PC-3 (cell line): Measurements from ENCODE around the gene FKBP11.

Experiments
- CTCF ChIP-seq: fragments of 300-600 bp; sonication (generic); conservative IDR thresholded peaks from 2 replicates; pipeline ENCODE4 v1.5.1; 2017; ENCODE audit warnings: antibody characterized with exemption, low read depth, mild to moderate bottlenecking, low read length
- EZH2 ChIP-seq: fragments of 300-600 bp; sonication (generic); IDR thresholded peaks from one replicate; pipeline ENCODE4 v1.6.1; 2017; ENCODE audit warnings: antibody characterized with exemption, mild to moderate bottlenecking, low read length; ENCODE audit not compliant: unreplicated experiment

GRCh38 chr12:48973531-48973930 lies 48.2 kb upstream of the FKBP11 start:
- no peak for TF ChIP-seq CTCF
- no peak for TF ChIP-seq EZH2
